Keratinocyte (primary cell): ENCODE data around the gene ITPA. TPM values are rescaled to one million over a fixed set of nuclear protein-coding genes. Genes with fewer than 3 reads are reported as not detected.
"Not testable (repeated sequence)": the region's sequence is repeated elsewhere in the genome, so short reads cannot be mapped to it uniquely, and the experiment has no call there.

Experiments used
- DNase-seq: peaks from one replicate; pipeline ENCODE4 v3.0.0-alpha.2; 2011; ENCODE audit warnings: low read depth, missing footprints, low spot score
- FAIRE-seq: peaks from 2 replicates; lab custom pipeline; 2011; peaks lifted over from hg19 to GRCh38; lab: Jason Lieb, UNC
- H2AFZ ChIP-seq: 2 replicates; pipeline ENCODE4 v1.6.0; 2012; ENCODE audit warnings: low read length, control low read depth, inconsistent platforms; ENCODE audit not compliant: control insufficient read depth
- H3K27ac ChIP-seq: 2 replicates; pipeline ENCODE4 v1.5.1; 2011; ENCODE audit warnings: low read length; ENCODE audit not compliant: control insufficient read depth, insufficient read depth
- H3K27me3 ChIP-seq: 3 replicates; pipeline ENCODE4 v1.6.0; 2011; ENCODE audit warnings: low read length; ENCODE audit not compliant: control insufficient read depth, insufficient read depth; ENCODE audit errors: extremely low read depth
- H3K36me3 ChIP-seq, 2 experiments: 2 replicates in 1 of 2; 3 replicates in 1 of 2; pipeline ENCODE4 v1.5.1; 2011; ENCODE audit warnings: low read length in 2 of 2, mild to moderate bottlenecking in 1 of 2; ENCODE audit not compliant: control insufficient read depth in 2 of 2, insufficient read depth in 2 of 2; ENCODE audit errors: extremely low read depth in 1 of 2
- H3K4me1 ChIP-seq: 3 replicates; pipeline ENCODE4 v1.5.1; 2011; ENCODE audit warnings: low read length; ENCODE audit not compliant: control insufficient read depth, insufficient read depth; ENCODE audit errors: extremely low read depth
- H3K4me2 ChIP-seq: 3 replicates; pipeline ENCODE4 v1.6.0; 2011; ENCODE audit warnings: low read depth, low read length; ENCODE audit not compliant: control insufficient read depth, insufficient read depth; ENCODE audit errors: extremely low read depth
- H3K4me3 ChIP-seq, 3 experiments: fragments of 200-600 bp in 1 of 3; sonication (generic) in 1 of 3; 2 replicates in 2 of 3; 3 replicates in 1 of 3; pipeline ENCODE4 v1.5.1; 2011 to 2016; ENCODE audit warnings: low read length in 3 of 3, mild to moderate bottlenecking in 3 of 3, control low read depth in 2 of 3, inconsistent platforms in 1 of 3, low read depth in 1 of 3, mixed read lengths in 1 of 3, mixed run types in 1 of 3, moderate library complexity in 1 of 3; ENCODE audit not compliant: control insufficient read depth in 2 of 3, insufficient read depth in 2 of 3; ENCODE audit errors: extremely low read depth in 1 of 3
- H3K79me2 ChIP-seq: 2 replicates; pipeline ENCODE4 v1.6.0; 2012; ENCODE audit warnings: low read length; ENCODE audit not compliant: control insufficient read depth, insufficient read depth
- H3K9ac ChIP-seq: 3 replicates; pipeline ENCODE4 v1.6.0; 2011; ENCODE audit warnings: low read length; ENCODE audit not compliant: control insufficient read depth, insufficient read depth; ENCODE audit errors: extremely low read depth
- H3K9me1 ChIP-seq: 3 replicates; pipeline ENCODE4 v1.6.0; 2011; ENCODE audit warnings: low read length; ENCODE audit not compliant: control insufficient read depth, insufficient read depth; ENCODE audit errors: extremely low read depth
- H3K9me3 ChIP-seq: 2 replicates; pipeline ENCODE4 v1.5.1; 2012; ENCODE audit warnings: low read depth, low read length; ENCODE audit not compliant: control insufficient read depth
- H4K20me1 ChIP-seq: 3 replicates; pipeline ENCODE4 v1.6.0; 2011; ENCODE audit warnings: low read length; ENCODE audit not compliant: control insufficient read depth, insufficient read depth; ENCODE audit errors: extremely low read depth
- CTCF ChIP-seq, 3 experiments: IDR thresholded peaks in 1 of 3; conservative IDR thresholded peaks in 1 of 3; optimal IDR thresholded peaks in 1 of 3; 2 replicates in 2 of 3; 3 replicates in 1 of 3; pipeline versions ENCODE3 to v1.5.1; 2011; ENCODE audit warnings: low read length in 3 of 3, mild to moderate bottlenecking in 3 of 3, moderate library complexity in 2 of 3, control low read depth in 1 of 3, inconsistent platforms in 1 of 3; ENCODE audit not compliant: insufficient read depth in 2 of 3; ENCODE audit errors: extremely low read depth in 1 of 3
- EZH2 ChIP-seq: IDR thresholded peaks from one replicate; pipeline ENCODE4 v1.6.1; 2012; ENCODE audit warnings: inconsistent platforms, mild to moderate bottlenecking, low read length, moderate library complexity
- dilution Hi-C: fragments of 300-500 bp; cut with MboI; formaldehyde crosslinking; loops from one replicate; pipeline ENCODE4 v1.7.0; 2020; ENCODE audit warnings: low sequenced_read_pairs; ENCODE audit not compliant: extremely low pct_ligation_motif_present
- polyA plus RNA-seq, 5 experiments: library from polyadenylated mRNA; depleted of rRNA in 3 of 5; stranded (reverse) in 3 of 5; stranded (forward) in 1 of 5; unstranded in 1 of 5; fragments of >200 nt; gene quantifications; 1 replicate in 1 of 5; 2 replicates in 3 of 5; 3 replicates in 1 of 5; pipeline versions ENCODE4 v1.2.1 to v1.2.3, GENCODE V29; 2011 to 2012; ENCODE audit warnings: missing spikeins in 2 of 5, low read depth in 1 of 5, low replicate concordance in 1 of 5

ITPA gene
- polyA plus RNA-seq, 1 donor (not counting 4 experiments of a cell fraction or from before 2014, with no cell fraction given), result 40.5 TPM

GRCh38 chr20:3210346-3210745 is 1.0 kb downstream of the ITPA start:
- peak overlapping the region; percentile 80 to 96 (median 87) for H3K4me3 ChIP-seq
- peaks cover 8% of the 10 kb centered on the region for H3K4me1 ChIP-seq
- no peaks in the 10 kb centered on the region for H3K9me3 ChIP-seq
- dilution Hi-C loops, result no loop called here
- no peak overlapping the region for H2AFZ ChIP-seq
- no peak for FAIRE-seq
- no peaks in the 10 kb centered on the region for H3K9me1 ChIP-seq
- H3K36me3 ChIP-seq, result peaks cover 7 to 10% of the 10 kb centered on the region in 2 experiments
- H3K4me2 ChIP-seq, result peak overlapping the region; percentile 99
- H3K27ac ChIP-seq, result peak overlapping the region; percentile 45
- H3K9ac ChIP-seq, result peak overlapping the region; percentile 74
- no peaks in the 10 kb centered on the region for H3K27me3 ChIP-seq
- TF ChIP-seq EZH2, result no peak
- peaks cover 41% of the 10 kb centered on the region for H3K79me2 ChIP-seq
- no peaks in the 10 kb centered on the region for H4K20me1 ChIP-seq
- DNase-seq, result no peak

GRCh38 chr20:3213226-3213625 is 3.9 kb downstream of the ITPA start:
- peaks cover 12 to 18% of the 10 kb centered on the region in 2 experiments for H3K36me3 ChIP-seq
- peaks cover 39% of the 10 kb centered on the region for H3K79me2 ChIP-seq
- FAIRE-seq (no peak), DNase-seq (no peak)
- TF ChIP-seq EZH2, result no peak
- no peak for TF ChIP-seq CTCF (optimal IDR thresholded peaks at IDR 0.05 in 1 of 3, IDR thresholded peaks at IDR 0.05 in 1 of 3, conservative IDR thresholded peaks at IDR 0.05 in 1 of 3; ENCODE audit: extremely low read depth in 1 of 3, insufficient read depth in 2 of 3, low read length in 3 of 3)
- no peaks in the 10 kb centered on the region for H3K9me3 ChIP-seq
- no peak overlapping the region for H3K27ac ChIP-seq
- no peak overlapping the region for H2AFZ ChIP-seq
- H3K27me3 ChIP-seq, result no peaks in the 10 kb centered on the region
- dilution Hi-C loops, result no loop called here
- peaks cover 4% of the 10 kb centered on the region for H3K4me1 ChIP-seq
- H3K4me3 ChIP-seq, result no peak overlapping the region
- no peaks in the 10 kb centered on the region for H4K20me1 ChIP-seq
- no peaks in the 10 kb centered on the region for H3K9me1 ChIP-seq
- H3K4me2 ChIP-seq, result no peak overlapping the region
- no peak overlapping the region for H3K9ac ChIP-seq

GRCh38 chr20:3215359-3215917 is 6.1 kb downstream of the ITPA start:
- H3K4me2 ChIP-seq, H3K27me3 ChIP-seq, H3K4me3 ChIP-seq, DNase-seq, H2AFZ ChIP-seq, H3K9me1 ChIP-seq, H3K9me3 ChIP-seq, H3K27ac ChIP-seq, FAIRE-seq, H4K20me1 ChIP-seq, H3K9ac ChIP-seq, H3K4me1 ChIP-seq, dilution Hi-C loops: not testable (repeated sequence)
- H3K79me2 ChIP-seq, result peaks cover 23% of the 10 kb centered on the region
- H3K36me3 ChIP-seq, result peaks cover 19 to 22% of the 10 kb centered on the region in 2 experiments
